GM12874 (cell line): Measurements from ENCODE around the gene GANC.

Experiments used
- TF ChIP-seq, protein P1 (sequence below): IDR thresholded peaks from 2 replicates; pipeline ENCODE4 v1.5.1; 2011; ENCODE audit warnings: low read depth, mild to moderate bottlenecking, control low read depth, low read length, moderate library complexity; ENCODE audit not compliant: insufficient read depth

GANC gene

DNA sequence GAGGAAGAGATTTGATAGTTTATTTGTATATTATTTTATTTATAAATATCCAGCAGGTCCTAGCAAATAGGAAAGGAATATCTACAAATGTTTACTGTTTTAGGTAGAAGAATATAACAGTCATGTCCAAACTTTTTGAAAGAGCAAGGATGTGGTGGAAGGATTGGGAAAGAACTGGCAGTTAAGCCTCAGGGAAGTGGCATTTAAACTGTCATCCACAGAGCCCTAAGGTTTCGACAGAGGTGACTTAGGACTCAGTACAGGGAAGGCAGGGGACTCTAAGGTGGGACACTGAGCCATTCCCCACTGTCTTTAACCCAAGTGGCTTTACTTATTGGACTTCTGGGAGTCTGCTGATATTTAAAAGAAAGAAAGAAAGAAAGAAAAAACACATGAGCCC lies 12.0 kb downstream of the GANC start:
- TF ChIP-seq, protein P1, sequence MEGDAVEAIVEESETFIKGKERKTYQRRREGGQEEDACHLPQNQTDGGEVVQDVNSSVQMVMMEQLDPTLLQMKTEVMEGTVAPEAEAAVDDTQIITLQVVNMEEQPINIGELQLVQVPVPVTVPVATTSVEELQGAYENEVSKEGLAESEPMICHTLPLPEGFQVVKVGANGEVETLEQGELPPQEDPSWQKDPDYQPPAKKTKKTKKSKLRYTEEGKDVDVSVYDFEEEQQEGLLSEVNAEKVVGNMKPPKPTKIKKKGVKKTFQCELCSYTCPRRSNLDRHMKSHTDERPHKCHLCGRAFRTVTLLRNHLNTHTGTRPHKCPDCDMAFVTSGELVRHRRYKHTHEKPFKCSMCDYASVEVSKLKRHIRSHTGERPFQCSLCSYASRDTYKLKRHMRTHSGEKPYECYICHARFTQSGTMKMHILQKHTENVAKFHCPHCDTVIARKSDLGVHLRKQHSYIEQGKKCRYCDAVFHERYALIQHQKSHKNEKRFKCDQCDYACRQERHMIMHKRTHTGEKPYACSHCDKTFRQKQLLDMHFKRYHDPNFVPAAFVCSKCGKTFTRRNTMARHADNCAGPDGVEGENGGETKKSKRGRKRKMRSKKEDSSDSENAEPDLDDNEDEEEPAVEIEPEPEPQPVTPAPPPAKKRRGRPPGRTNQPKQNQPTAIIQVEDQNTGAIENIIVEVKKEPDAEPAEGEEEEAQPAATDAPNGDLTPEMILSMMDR: no peak

DNA sequence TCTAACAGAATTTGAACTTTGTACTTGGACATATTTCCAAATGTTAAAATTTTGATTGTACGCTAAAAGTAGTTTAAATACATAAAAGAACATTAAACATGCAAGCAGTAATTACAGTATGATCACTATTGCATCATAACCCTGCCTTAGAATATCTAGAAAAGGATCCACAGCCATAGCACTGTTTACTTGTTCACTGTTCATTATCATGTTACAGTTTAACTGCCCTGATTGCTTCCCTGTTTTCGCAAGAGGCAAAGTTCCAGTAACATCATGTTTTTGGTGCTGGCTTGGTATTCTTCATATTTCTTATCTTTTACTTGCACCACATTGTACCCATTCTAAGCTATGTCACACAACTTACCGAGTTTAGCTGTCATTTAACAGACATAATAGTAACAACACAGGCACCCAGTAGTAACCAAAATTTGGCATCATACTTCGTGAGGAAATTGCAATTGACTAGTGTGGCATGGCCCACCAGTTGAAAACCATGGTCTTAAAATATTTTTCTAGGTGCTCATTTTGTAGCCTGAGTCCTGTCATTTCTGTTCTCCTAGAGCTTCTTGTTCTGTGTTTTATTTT lies 13.5 kb downstream of the GANC start:
- TF ChIP-seq, protein P1: no peak

DNA sequence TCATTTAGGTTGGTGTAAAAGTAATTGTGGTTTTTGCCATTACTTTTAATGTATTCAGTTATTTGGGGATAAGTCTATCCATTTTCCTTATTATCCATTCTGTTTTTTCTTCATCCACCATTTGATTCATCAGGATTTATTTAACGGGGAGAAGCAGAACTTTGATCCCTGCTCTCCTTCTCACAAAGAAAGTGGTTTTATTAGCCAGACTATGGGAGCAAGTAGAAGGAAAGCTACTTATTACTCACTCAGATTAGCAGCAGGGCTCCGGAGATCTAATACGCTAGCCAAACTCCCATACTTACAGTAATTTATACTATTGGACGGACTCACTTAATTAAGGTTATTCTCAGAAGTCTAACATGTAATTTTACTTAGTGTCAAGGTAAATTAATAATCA lies 14.9 kb downstream of the GANC start:
- TF ChIP-seq, protein P1: no peak

- TF ChIP-seq, protein P1: no peak
These were observed 16.2 kb downstream of the GANC start for GRCh38 chr15:42289166-42289565.

DNA sequence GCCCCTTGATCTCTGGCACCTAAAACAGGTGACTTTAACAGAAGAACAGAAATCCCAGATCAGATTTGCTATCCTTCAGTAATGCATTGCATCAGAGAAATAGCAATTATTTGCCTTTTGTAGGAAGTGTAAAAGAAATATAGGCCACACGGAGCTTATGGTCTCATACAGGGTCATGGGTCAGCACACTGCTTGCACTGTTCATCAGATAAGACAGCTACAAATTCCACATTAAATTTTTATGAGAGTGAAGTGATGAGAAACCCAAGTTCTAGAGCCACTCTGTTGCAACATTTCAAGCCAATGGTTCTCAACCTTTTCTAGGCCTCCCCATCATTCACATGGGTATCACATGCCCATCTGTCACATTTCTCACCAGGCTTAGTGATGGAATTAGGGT lies 33.7 kb downstream of the GANC start:
- TF ChIP-seq, protein P1: no peak

- TF ChIP-seq, protein P1: no peak
These were observed 40.5 kb downstream of the GANC start for GRCh38 chr15:42313463-42313862.

- TF ChIP-seq, protein P1: no peak
These were observed 41.8 kb downstream of the GANC start for GRCh38 chr15:42314818-42315217.

- TF ChIP-seq, protein P1: no peak
These were observed 42.5 kb downstream of the GANC start for GRCh38 chr15:42315521-42315920.
